ENCODE data around the gene HMGCL. TPM values are rescaled to one million over a fixed set of nuclear protein-coding genes. Genes with fewer than 3 reads are reported as not detected.

Gene HMGCL
- total and polyA plus RNA-seq, 2 of the 13 experiments (the other 11 are each of a cell fraction or from before 2014, with no cell fraction given) = 21.3 to 41.4 TPM

DNA sequence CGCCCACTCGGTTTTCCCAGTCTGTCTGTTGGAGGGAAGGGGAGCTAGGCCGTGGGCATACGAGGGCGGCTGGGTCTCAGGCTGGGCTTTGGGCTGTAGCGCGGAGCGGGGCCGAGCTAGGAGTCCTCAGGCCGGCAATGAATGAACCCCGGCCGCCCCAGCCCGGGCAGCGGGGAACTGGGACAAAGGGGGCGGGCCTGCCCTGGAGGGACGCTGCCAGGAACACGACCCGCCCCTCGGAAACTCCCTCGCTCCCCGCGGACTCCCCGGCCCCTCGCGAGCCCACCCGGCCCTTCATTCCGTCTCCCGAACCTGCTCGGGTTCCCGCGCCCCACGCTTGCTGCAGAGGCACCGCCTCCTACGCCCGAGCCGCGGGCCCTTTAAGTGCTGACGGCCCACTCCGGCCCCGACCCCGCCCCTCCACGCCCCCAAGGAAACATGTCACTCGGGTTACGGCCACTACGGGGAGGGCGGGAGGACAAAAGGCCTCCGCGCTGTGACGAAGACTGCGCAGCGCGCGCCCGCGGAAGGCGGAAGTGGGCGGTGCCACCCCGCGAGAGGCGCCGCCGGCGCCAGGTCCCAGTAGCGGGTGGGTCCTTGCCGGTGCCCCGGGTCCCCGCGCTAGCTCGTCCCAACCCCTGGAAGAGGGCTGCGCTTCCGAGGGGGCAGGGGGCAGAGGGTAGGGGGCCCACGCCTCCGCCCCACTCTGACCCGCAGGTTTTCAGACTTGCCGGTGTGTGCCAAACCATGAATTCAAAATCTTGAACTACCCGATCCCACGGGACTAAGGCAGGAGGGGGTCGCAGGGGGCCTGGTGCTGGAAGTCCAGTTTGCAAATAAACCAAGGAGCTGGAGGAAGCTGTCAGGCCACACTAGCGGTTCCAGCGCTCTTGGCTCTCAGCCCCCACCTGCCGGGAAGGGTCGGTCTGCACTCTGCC, 24.6 kb downstream of the HMGCL start, which contains the start of gene GALE (continued):
- TF ChIP-seq HNF1A (IDR thresholded peaks at IDR 0.05; ENCODE audit: low read depth) = no peak
- TF ChIP-seq HNF1A (CRISPR knock-in tag; IDR thresholded peaks at IDR 0.05; ENCODE audit: borderline replicate concordance) = no peak
- peak; percentile 86 for TF ChIP-seq ZNF772 (CRISPR knock-in tag; IDR thresholded peaks at IDR 0.05)
- TF ChIP-seq TBX2 (CRISPR knock-in tag; IDR thresholded peaks at IDR 0.05; ENCODE audit: borderline replicate concordance) = peak; percentile 80
- TF ChIP-seq HDAC2 (CRISPR knock-in tag; IDR thresholded peaks at IDR 0.05) = no peak; the same call in 1 of the 2 replicates
- no peak for TF ChIP-seq ZZZ3 (CRISPR knock-in tag; IDR thresholded peaks at IDR 0.05; ENCODE audit: borderline replicate concordance)
- TF ChIP-seq CSRNP1 (CRISPR knock-in tag; IDR thresholded peaks at IDR 0.05) = no peak
- TF ChIP-seq NCOA5 (CRISPR knock-in tag; IDR thresholded peaks at IDR 0.05) = no peak
- TF ChIP-seq, protein P1, sequence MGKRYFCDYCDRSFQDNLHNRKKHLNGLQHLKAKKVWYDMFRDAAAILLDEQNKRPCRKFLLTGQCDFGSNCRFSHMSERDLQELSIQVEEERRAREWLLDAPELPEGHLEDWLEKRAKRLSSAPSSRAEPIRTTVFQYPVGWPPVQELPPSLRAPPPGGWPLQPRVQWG (CRISPR knock-in tag; IDR thresholded peaks at IDR 0.05; ENCODE audit: borderline replicate concordance, low read depth) = no peak
- no peak for TF ChIP-seq ZNF790 (CRISPR knock-in tag; IDR thresholded peaks at IDR 0.05; ENCODE audit: borderline replicate concordance)
- TF ChIP-seq, protein P2, sequence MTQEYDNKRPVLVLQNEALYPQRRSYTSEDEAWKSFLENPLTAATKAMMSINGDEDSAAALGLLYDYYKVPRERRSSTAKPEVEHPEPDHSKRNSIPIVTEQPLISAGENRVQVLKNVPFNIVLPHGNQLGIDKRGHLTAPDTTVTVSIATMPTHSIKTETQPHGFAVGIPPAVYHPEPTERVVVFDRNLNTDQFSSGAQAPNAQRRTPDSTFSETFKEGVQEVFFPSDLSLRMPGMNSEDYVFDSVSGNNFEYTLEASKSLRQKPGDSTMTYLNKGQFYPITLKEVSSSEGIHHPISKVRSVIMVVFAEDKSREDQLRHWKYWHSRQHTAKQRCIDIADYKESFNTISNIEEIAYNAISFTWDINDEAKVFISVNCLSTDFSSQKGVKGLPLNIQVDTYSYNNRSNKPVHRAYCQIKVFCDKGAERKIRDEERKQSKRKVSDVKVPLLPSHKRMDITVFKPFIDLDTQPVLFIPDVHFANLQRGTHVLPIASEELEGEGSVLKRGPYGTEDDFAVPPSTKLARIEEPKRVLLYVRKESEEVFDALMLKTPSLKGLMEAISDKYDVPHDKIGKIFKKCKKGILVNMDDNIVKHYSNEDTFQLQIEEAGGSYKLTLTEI (CRISPR knock-in tag; conservative IDR thresholded peaks at IDR 0.05) = no peak
- no peak for TF ChIP-seq GATA4 (IDR thresholded peaks at IDR 0.05; ENCODE audit: borderline replicate concordance, low read depth)
- TF ChIP-seq ZNF260 (CRISPR knock-in tag; IDR thresholded peaks at IDR 0.05; ENCODE audit: borderline replicate concordance, low read depth) = no peak
- no peak for TF ChIP-seq ZFP36L1 (CRISPR knock-in tag; IDR thresholded peaks at IDR 0.05)
- peak; percentile 3; the same call in 1 of the 2 replicates for TF ChIP-seq THAP9 (CRISPR knock-in tag; IDR thresholded peaks at IDR 0.05; ENCODE audit: borderline replicate concordance)
- no peak for TF ChIP-seq CBFB (CRISPR knock-in tag; IDR thresholded peaks at IDR 0.05)
- TF ChIP-seq ZNF180 (CRISPR knock-in tag; IDR thresholded peaks at IDR 0.05; ENCODE audit: borderline replicate concordance, low read depth) = no peak
